Caco-2 (cell line): Measurements from ENCODE around the gene AP3B1. TPM values are rescaled to one million over a fixed set of nuclear protein-coding genes. Genes with fewer than 3 reads are reported as not detected.
A peak's percentile ranks its signal among the peaks of the same experiment; 100 is the strongest.

ENCODE experiments used
- BruUV-seq: library from RNA; stranded (reverse); fragments of 400-500 nt; replicated peaks from 2 replicates; lab custom pipeline; 2021; lab: Mats Ljungman, UMichigan
- CTCF ChIA-PET: fragments of 300-600 bp; sonication (Branson Sonifier 250); formaldehyde crosslinking; loops from one replicate; lab custom pipeline; 2022; ENCODE audit warnings: antibody characterized with exemption; lab: Charles Lee
- POLR2A ChIA-PET: fragments of 300-600 bp; sonication (Branson Sonifier 250); formaldehyde crosslinking; loops from one replicate; lab custom pipeline; 2022; ENCODE audit warnings: antibody characterized with exemption; lab: Charles Lee
- DNase-seq, 2 experiments: peaks; one replicate each; pipeline versions ENCODE4 v3.0.0 to v3.0.0-alpha.2; 2020 to 2022
- H3K27me3 ChIP-seq: replicated peaks from 2 replicates; pipeline ENCODE4 v1.6.0; 2011; ENCODE audit warnings: low read length; ENCODE audit not compliant: control insufficient read depth, insufficient read depth
- H3K36me3 ChIP-seq: 2 replicates; pipeline ENCODE4 v1.5.1; 2011; ENCODE audit warnings: low read length; ENCODE audit not compliant: control insufficient read depth, insufficient read depth
- H3K4me1 ChIP-seq: fragments of 250-450 bp; sonication (Bioruptor Pico); 2 replicates; pipeline ENCODE4 v1.5.1; 2020; ENCODE audit warnings: mild to moderate bottlenecking
- H3K4me3 ChIP-seq: 2 replicates; pipeline ENCODE4 v1.5.1; 2011; ENCODE audit warnings: low read depth, mild to moderate bottlenecking, control low read depth, low read length
- H3K9me3 ChIP-seq: fragments of 250-450 bp; sonication (Bioruptor Pico); 2 replicates; pipeline ENCODE4 v1.5.1; 2020; ENCODE audit warnings: mild to moderate bottlenecking, moderate library complexity
- H3K27ac Mint-ChIP-seq: one replicate; pipeline ENCODE4 v1.8.0; 2022; ENCODE audit warnings: mixed read lengths; ENCODE audit not compliant: unreplicated experiment
- H3K27me3 Mint-ChIP-seq: one replicate; pipeline ENCODE4 v1.8.0; 2022; ENCODE audit warnings: mixed read lengths; ENCODE audit not compliant: insufficient read depth, unreplicated experiment
- H3K36me3 Mint-ChIP-seq: one replicate; pipeline ENCODE4 v1.8.0; 2022; ENCODE audit warnings: mild to moderate bottlenecking, mixed read lengths; ENCODE audit not compliant: insufficient read depth, unreplicated experiment
- H3K4me1 Mint-ChIP-seq: one replicate; pipeline ENCODE4 v1.8.0; 2022; ENCODE audit warnings: low read depth, mixed read lengths; ENCODE audit not compliant: unreplicated experiment
- H3K4me3 Mint-ChIP-seq: one replicate; pipeline ENCODE4 v1.8.0; 2022; ENCODE audit warnings: mild to moderate bottlenecking, moderate library complexity, mixed read lengths; ENCODE audit not compliant: unreplicated experiment
- H3K9me3 Mint-ChIP-seq: one replicate; pipeline ENCODE4 v1.8.0; 2022; ENCODE audit warnings: mixed read lengths; ENCODE audit not compliant: unreplicated experiment
- intact Hi-C: fragments of 100-400 bp; cut with micrococcal nuclease; formaldehyde crosslinking; loops from one replicate; pipeline ENCODE4 v1.10.0; 2022; ENCODE audit not compliant: unreplicated experiment
- total RNA-seq: library from RNA; stranded (reverse); gene quantifications from 2 replicates; pipeline ENCODE4 v1.2.3, GENCODE V29; 2022
- TF ChIP-seq, protein P1 (sequence below), 2 experiments: fragments of 200-600 bp in 1 of 2; IDR thresholded peaks; 1 replicate in 1 of 2; 2 replicates in 1 of 2; pipeline versions ENCODE4 v1.5.1 to v1.8.0; 2011 to 2022; ENCODE audit warnings: antibody characterized with exemption in 1 of 2, control low read depth in 1 of 2, inconsistent platforms in 1 of 2, low read depth in 1 of 2, low read length in 1 of 2, mild to moderate bottlenecking in 1 of 2, moderate library complexity in 1 of 2; ENCODE audit not compliant: insufficient read depth in 1 of 2, severe bottlenecking in 1 of 2, unreplicated experiment in 1 of 2

The AP3B1 gene
- total RNA-seq, 1 experiment from 2014 or later, result 52.7 TPM

DNA sequence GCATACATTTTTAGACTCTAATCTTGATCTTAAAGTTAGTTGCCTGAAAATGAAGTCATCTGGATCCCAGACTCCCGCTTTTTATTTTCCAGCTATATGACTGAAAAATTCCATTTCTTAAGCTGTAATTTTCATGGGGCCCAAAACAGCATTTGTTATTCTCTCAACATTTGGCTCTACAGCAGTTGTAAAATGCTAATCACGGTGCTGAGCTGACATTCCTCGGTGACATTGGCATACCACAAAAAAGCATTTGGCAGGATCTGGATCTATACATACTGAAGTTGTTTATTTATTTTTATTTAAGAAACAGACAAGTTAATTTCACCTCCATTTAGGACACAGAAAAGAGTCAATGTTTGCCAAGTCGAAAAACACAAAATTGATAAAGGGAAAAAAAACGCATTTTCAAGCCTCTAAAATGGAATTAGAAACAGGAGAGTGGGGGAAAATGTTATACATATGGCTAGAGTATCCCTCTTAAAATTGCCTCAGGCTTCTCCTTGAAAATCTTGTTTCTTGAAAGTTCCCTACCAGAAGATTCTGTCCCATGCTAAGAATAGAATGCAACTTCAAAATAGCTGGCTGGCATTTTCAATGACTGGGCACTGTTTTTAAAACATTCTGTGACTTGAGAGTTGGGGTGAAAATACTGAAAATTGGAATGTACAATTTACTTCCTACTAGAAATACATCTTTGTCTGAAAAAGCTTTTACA is 310.9 kb downstream of the AP3B1 start:
- CTCF ChIA-PET, result no interaction called here
- H3K27me3 Mint-ChIP-seq, result no peaks in the 10 kb centered on the region

DNA sequence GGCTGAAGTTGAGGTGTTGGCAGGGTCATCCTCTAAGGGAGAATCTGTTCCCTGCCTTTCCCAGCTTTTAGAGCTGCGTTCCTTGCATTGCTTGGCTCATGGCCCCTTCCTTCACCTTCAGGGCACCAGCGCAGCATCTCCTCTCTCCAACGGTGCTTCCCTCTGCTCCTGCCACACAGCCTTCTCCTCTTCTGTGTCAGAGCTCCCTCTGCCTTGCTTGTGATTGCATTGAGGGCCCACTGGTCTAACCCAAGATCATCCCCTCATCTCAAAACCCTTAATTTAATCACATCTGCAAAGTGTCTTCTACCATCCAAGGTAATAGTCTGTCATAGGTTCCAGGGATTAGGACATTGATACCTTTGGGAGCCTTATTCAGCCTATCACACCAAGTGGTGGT is 312.7 kb downstream of the AP3B1 start:
- Mint-ChIP-seq H3K4me3 (no peak overlapping the region), H3K4me1 (peaks cover 14% of the 10 kb centered on the region), H3K27me3 (no peaks in the 10 kb centered on the region), H3K36me3 (no peaks in the 10 kb centered on the region), H3K27ac (peak overlapping the region; percentile 21), H3K9me3 (no peaks in the 10 kb centered on the region)
- no peak overlapping the region for H3K4me3 ChIP-seq
- no TSS peak for BruUV-seq
- TF ChIP-seq, protein P1, sequence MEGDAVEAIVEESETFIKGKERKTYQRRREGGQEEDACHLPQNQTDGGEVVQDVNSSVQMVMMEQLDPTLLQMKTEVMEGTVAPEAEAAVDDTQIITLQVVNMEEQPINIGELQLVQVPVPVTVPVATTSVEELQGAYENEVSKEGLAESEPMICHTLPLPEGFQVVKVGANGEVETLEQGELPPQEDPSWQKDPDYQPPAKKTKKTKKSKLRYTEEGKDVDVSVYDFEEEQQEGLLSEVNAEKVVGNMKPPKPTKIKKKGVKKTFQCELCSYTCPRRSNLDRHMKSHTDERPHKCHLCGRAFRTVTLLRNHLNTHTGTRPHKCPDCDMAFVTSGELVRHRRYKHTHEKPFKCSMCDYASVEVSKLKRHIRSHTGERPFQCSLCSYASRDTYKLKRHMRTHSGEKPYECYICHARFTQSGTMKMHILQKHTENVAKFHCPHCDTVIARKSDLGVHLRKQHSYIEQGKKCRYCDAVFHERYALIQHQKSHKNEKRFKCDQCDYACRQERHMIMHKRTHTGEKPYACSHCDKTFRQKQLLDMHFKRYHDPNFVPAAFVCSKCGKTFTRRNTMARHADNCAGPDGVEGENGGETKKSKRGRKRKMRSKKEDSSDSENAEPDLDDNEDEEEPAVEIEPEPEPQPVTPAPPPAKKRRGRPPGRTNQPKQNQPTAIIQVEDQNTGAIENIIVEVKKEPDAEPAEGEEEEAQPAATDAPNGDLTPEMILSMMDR (IDR thresholded peaks at IDR 0.05; ENCODE audit: insufficient read depth in 1 of 2, low read depth in 1 of 2, low read length in 1 of 2, severe bottlenecking in 1 of 2, unreplicated experiment in 1 of 2), result no peak
- peaks cover 10% of the 10 kb centered on the region; the same call in 1 of the 2 replicates for H3K4me1 ChIP-seq
- POLR2A ChIA-PET, result no interaction called here
- H3K9me3 ChIP-seq, result no peaks in the 10 kb centered on the region
- CTCF ChIA-PET, result no interaction called here
- H3K27me3 ChIP-seq, result no peaks in the 10 kb centered on the region
- DNase-seq, result no peak
- intact Hi-C loops, result loop anchor here (5.0 kb wide), 1 partner anchor 420 kb away; no protein-coding TSS in a partner anchor
- no peaks in the 10 kb centered on the region for H3K36me3 ChIP-seq

More for the DNA sequence above, 310.9 kb downstream of the AP3B1 start:
- POLR2A ChIA-PET, result no interaction called here
- H3K36me3 Mint-ChIP-seq, result no peaks in the 10 kb centered on the region
- no TSS peak for BruUV-seq
- no peaks in the 10 kb centered on the region for H3K9me3 Mint-ChIP-seq
- intact Hi-C loops, result loop anchor here (5.0 kb wide), 1 partner anchor 421 kb away; no protein-coding TSS in a partner anchor
- no peak overlapping the region for H3K4me3 Mint-ChIP-seq
- Histone ChIP-seq H3K36me3 (no peaks in the 10 kb centered on the region), H3K9me3 (no peaks in the 10 kb centered on the region), H3K4me1 (peaks cover 10% of the 10 kb centered on the region; the same call in 1 of the 2 replicates), H3K27me3 (no peaks in the 10 kb centered on the region), H3K4me3 (no peak overlapping the region)
- no peak overlapping the region for H3K27ac Mint-ChIP-seq
- H3K4me1 Mint-ChIP-seq, result peaks cover 14% of the 10 kb centered on the region
- TF ChIP-seq, protein P1 (IDR thresholded peaks at IDR 0.05; ENCODE audit: insufficient read depth in 1 of 2, low read depth in 1 of 2, low read length in 1 of 2, severe bottlenecking in 1 of 2, unreplicated experiment in 1 of 2), result no peak
- DNase-seq, result no peak

DNA sequence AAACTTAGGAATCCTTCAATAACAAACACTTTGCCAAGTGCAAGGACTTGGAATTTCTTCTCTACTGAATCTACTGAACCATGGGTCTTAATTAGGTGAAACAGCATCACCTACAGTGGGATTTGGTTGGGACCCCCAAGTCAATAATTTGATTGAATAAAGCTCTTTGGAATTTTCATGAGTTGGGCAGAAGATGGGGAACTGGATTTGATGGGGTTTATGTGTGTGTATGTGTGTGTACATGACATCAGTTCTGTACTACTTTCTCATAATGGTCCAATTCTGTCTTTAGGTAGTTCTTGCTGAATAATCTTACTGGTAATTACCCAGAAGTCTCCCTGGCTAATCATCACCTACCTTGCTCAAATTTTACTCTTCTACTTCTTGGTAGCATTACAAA is 319.9 kb downstream of the AP3B1 start:
- POLR2A ChIA-PET, result no interaction called here
- Mint-ChIP-seq H3K36me3 (no peaks in the 10 kb centered on the region), H3K27ac (no peak overlapping the region)

More for the DNA sequence above, 319.9 kb downstream of the AP3B1 start:
- BruUV-seq, result no TSS peak
- H3K4me1 Mint-ChIP-seq, result no peaks in the 10 kb centered on the region
- CTCF ChIA-PET, result no interaction called here
- Histone ChIP-seq H3K9me3 (no peaks in the 10 kb centered on the region), H3K4me1 (no peaks in the 10 kb centered on the region), H3K36me3 (no peaks in the 10 kb centered on the region), H3K4me3 (no peak overlapping the region), H3K27me3 (no peaks in the 10 kb centered on the region)
- H3K4me3 Mint-ChIP-seq, result no peak overlapping the region
- intact Hi-C loops, result no loop called here
- H3K9me3 Mint-ChIP-seq, result no peaks in the 10 kb centered on the region
- no peaks in the 10 kb centered on the region for H3K27me3 Mint-ChIP-seq
- TF ChIP-seq, protein P1 (IDR thresholded peaks at IDR 0.05; ENCODE audit: insufficient read depth in 1 of 2, low read depth in 1 of 2, low read length in 1 of 2, severe bottlenecking in 1 of 2, unreplicated experiment in 1 of 2), result no peak
- DNase-seq, result no peak
